ENCODE measurements around the gene SLAMF1. TPM values are rescaled to one million over a fixed set of nuclear protein-coding genes. Genes with fewer than 3 reads are reported as not detected.

The SLAMF1 gene
- total RNA-seq, 1 donor from 2014 or later: 0.20 TPM

DNA sequence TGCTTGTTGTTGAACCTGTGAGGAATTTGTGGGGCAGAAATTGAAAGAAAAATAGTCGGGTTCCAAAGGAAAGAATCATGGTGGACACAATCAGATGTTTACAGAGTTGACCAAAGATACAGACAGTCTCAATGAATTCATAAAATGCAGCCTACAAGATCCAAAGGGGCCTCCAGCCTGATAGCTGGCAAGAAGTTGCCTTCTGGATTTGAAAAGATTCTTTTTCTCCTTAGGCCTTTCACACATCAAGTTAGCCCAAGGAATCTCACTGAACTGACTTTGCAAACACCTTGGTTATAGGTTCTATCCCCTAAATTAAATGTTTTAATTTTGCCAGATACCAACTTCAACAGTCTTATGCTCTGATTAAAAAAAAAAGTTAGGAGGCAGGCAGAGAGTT is 21.5 kb downstream of the SLAMF1 start:
- no peak for DNase-seq

DNA sequence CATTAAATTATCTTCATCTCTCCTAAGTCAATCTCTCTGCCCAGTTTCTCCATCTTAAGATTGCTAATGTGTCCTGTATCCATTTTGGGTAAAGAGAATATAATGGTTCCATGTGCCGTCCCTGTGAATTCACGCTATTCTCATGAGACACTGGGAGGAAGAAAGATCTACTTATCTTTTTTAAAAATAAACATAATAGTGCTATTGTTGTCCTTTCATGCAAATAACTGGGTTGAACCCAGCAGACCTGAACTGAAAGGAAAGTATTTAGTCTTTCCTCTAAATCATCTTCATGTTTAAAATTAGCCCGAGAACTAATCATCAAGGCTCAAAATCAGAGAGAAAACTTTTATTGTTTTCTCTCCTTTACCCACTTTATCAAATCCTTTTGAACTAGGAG is 22.4 kb downstream of the SLAMF1 start:
- DNase-seq: no peak

DNA sequence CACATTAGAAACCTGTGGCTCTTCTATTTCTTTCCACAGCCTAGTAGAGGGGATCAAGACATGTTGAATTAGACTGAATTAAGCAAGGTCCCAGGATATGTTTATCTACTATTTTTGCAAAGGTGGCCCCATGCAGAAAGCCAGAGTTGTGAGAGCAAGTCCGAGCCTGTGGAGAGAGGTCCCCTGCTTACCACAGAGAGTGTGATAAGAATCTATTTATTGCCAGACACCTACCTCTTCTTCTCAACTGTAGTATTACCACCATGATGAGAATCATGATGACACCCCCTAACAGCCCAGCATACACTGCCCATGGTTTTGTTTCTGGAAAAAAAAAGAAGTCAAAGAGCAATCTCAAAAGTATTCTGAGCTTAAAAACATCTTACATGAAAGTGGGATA is 23.0 kb downstream of the SLAMF1 start:
- DNase-seq: no peak

- DNase-seq: no peak
Observed at GRCh38 chr1:160623227-160623633, 23.6 kb downstream of the SLAMF1 start.

GRCh38 chr1:160622501-160623226 is 24.2 kb downstream of the SLAMF1 start:
- no peak for DNase-seq

DNA sequence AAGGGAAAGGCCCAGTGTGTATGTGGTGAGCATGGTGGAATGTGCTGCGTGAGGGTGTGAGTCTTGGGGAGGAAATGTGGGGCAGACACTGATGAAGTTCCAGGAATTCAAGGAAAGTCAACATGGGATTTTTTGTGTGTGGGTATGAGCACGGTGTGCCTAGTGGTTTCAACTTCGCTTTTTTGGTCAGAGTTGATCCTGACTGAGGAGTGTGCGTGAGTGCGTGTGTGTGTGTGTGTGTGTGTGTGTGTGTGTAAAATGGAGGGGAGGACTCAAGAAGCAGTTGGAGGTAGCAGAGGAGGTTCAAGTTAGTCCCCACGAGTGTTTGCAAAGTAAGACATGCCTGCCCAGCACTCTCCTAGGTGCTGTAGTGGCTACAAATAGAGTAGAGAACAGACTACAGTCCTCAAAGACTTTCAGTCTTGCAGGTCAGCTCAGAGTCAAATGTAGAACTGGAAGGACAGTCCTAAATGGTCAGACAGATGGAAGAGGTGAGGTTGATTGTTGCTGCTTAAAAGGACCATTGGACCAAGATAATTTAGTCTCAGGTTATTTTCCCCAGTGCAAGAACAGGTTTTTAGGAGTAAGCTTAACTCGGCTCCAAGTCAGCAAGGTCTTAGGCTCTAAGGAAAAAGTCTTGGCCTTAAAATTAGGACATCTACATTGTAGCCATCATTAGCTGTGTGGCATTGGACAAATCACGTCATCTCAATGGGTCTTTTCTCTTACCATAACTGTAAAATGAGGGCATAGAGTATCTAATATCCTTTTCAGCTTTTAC is 25.0 kb downstream of the SLAMF1 start:
- no peak for DNase-seq

GRCh38 chr1:160620942-160621632 is 25.8 kb downstream of the SLAMF1 start:
- DNase-seq: no peak

GRCh38 chr1:160619742-160620277 is 27.0 kb downstream of the SLAMF1 start:
- no peak for DNase-seq

DNA sequence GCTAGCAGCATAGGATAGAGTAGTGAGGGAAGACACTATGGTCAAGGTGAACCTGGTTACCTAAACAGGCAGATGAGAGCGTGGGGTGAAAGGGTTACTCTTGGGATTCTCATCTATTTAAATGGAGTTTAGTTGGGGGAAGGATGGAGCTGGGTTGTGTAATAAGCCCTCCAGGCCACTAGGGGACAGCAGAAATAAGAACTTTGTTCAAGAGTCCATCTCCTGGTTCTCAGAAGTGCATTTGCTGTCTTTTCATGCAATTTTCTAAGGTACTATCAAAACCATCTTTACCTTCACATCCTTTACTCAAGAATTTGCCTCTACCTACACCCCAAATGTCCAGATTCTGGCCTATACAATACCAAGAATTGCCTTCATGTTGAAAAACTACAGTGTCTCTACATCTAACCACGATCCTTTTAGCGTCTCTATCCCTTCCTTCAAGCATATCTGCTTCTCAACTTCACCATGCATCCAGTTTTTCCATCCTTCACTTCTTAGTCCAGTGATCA is 28.0 kb downstream of the SLAMF1 start:
- no peak for DNase-seq

GRCh38 chr1:160618327-160618726 is 28.5 kb downstream of the SLAMF1 start:
- no peak for DNase-seq

GRCh38 chr1:160615660-160616059 is 31.2 kb downstream of the SLAMF1 start:
- DNase-seq: no peak

GRCh38 chr1:160614410-160614809 is 32.4 kb downstream of the SLAMF1 start:
- no peak for DNase-seq

- no peak for DNase-seq
Observed at GRCh38 chr1:160612613-160613218, 34.1 kb downstream of the SLAMF1 start.

GRCh38 chr1:160610569-160611242 is 36.1 kb downstream of the SLAMF1 start:
- no peak for DNase-seq

- DNase-seq: no peak
Observed at GRCh38 chr1:160608941-160609340, 37.9 kb downstream of the SLAMF1 start.

GRCh38 chr1:160608514-160608913 is 38.3 kb downstream of the SLAMF1 start:
- no peak for DNase-seq

GRCh38 chr1:160608057-160608456 is 38.8 kb downstream of the SLAMF1 start:
- no peak for DNase-seq

DNA sequence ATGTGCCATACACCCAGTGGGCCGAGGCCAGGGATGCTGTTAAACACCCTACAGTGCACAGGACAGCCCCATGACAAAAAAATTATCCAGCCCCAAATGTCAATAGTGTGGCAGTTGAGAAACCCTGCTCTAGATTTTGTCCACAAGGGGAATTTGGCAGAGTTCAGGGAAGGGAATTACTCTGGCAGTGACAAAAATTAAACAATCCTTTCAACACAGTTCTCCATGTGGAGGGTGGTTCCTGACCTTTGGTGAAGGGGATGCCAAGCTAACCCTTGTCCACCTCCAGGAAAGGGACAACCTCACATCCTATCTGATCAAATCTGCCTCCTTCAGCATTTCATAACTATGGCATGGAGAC is 39.2 kb downstream of the SLAMF1 start:
- DNase-seq: no peak

DNA sequence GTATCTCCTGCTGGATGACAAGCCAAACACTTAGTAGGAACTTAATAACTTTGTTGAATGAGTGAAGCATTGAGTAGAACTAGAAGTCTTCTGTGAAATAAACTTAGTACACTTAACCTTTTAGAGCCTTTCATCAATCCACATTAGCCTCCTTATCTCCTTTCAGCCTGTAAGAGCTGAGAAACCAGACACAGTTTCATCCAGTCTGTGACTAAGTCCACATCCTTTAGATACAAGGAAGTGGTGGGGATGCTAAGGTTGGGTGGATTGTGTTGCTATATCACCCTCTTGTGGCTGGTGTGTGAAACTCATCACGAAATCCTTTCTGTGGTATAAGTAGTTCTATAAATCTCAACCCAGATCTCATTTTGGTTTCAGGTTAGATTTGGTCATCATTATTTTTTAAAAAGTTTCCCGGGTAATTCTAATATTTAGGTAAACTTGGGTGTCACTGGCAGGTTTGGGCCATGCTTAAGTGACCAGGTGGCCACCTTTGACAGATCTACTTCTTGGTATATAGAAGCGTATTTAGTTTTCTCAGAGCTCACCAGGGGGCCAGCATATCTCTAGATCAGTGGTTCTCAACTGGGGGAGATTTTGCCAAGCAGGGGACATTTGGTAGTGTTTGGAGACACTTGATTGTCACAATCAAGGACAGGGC is 39.7 kb downstream of the SLAMF1 start:
- peak; percentile 39 for DNase-seq

DNA sequence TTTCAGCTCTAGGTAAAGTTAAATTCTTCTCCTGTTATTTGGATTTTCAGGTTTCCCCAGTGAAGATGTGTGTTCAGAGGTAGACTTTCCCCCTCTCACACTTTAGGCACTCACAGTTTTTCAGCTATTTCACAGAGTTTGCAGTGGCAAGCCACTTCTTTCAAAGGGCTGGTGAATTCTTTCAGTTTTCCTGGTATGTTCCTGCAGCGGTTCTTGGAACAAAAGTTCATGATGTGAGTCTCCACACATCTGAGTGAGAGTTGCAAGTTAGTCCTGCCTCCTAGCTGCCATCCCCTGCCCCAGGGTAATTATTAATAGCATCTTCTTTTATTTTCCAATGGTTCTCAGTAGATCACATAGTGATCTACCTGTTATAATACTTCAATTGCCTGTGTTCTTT is 40.2 kb downstream of the SLAMF1 start:
- no peak for DNase-seq

DNA sequence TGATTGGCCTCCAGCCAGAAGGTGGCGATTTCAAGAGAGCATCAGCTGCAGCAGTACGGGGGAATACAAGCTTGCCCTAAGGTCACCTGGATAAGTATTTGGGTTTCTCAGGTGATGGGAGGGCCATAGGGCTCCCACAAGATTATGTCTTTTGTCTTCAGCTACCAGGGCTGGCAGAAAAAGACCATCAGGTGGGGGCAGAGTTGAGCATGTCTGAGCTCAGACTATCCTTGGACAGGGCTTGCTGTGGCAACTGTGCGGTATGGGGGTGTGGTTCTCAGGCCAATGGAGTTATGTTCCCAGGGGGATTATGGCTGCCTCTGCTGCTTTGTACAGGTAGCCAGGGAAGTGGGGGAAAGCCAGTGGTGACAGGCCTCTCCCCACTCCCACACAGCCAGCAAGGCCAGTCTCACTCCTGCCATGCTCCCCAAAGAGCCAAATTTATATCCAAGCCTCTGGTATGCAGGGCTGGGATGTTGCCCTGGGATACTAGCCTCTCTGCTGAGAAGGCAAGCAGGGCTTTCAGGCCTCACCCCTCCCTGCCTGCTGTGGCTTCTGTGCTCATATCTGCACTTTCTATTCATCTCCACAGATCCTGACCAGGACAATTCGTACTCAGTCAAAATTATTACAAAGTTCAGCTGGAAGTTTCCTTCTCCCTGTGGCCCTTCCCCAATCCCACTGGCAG is 40.9 kb downstream of the SLAMF1 start:
- no peak for DNase-seq
